HuH-7.5 (cell line): ENCODE results near the gene CNST.
"Not testable (repeated sequence)": the region's sequence is repeated elsewhere in the genome, so short reads cannot be mapped to it uniquely, and the experiment has no call there.

ENCODE experiments used
- DNase-seq: peaks from one replicate; pipeline ENCODE4 v3.0.0; 2011; ENCODE audit warnings: low spot score

The CNST gene

GRCh38 chr1:246559310-246559709, 6.9 kb upstream of the CNST start:
- no peak for DNase-seq

- not testable (repeated sequence) for DNase-seq
Observed at GRCh38 chr1:246560833-246561232, 5.4 kb upstream of the CNST start.

GRCh38 chr1:246564839-246565750, 1.2 kb upstream of the CNST start:
- no peak for DNase-seq

GRCh38 chr1:246565751-246566127, 517 bp upstream of the CNST start:
- no peak for DNase-seq

- DNase-seq = no peak
Observed at GRCh38 chr1:246566813-246567645, 773 bp downstream of the CNST start.

- no peak for DNase-seq
Observed at GRCh38 chr1:246567646-246568235, 1.5 kb downstream of the CNST start.

GRCh38 chr1:246569248-246570238, 3.3 kb downstream of the CNST start:
- no peak for DNase-seq

GRCh38 chr1:246571309-246571708, 5.1 kb downstream of the CNST start:
- not testable (repeated sequence) for DNase-seq

GRCh38 chr1:246571953-246572352, 5.7 kb downstream of the CNST start:
- no peak for DNase-seq

GRCh38 chr1:246572785-246573184, 6.5 kb downstream of the CNST start:
- DNase-seq = no peak

GRCh38 chr1:246573491-246573890, 7.2 kb downstream of the CNST start:
- DNase-seq = no peak

- no peak for DNase-seq
Observed at GRCh38 chr1:246576709-246577032, 10.4 kb downstream of the CNST start.

GRCh38 chr1:246577082-246577719, 10.9 kb downstream of the CNST start:
- no peak for DNase-seq

- no peak for DNase-seq
Observed at GRCh38 chr1:246577720-246578106, 11.5 kb downstream of the CNST start.

GRCh38 chr1:246579818-246580217, 13.6 kb downstream of the CNST start:
- no peak for DNase-seq

- no peak for DNase-seq
Observed at GRCh38 chr1:246580497-246581370, 14.5 kb downstream of the CNST start.

GRCh38 chr1:246582301-246583055, 16.2 kb downstream of the CNST start:
- DNase-seq = no peak

- DNase-seq = no peak
Observed at GRCh38 chr1:246583056-246583440, 16.8 kb downstream of the CNST start.

GRCh38 chr1:246583448-246584185, 17.4 kb downstream of the CNST start:
- peak; percentile 40 for DNase-seq
